GM21515 (cell line): ENCODE data around the gene TXNRD2.
"Not testable (repeated sequence)": the region's sequence is repeated elsewhere in the genome, so short reads cannot be mapped to it uniquely, and the experiment has no call there.

ENCODE experiments used
- ATAC-seq: cut with Tn5 transposase; IDR thresholded peaks from one replicate; pipeline ENCODE4 v1.9.1; 2021; ENCODE audit not compliant: unreplicated experiment

TXNRD2 gene

DNA sequence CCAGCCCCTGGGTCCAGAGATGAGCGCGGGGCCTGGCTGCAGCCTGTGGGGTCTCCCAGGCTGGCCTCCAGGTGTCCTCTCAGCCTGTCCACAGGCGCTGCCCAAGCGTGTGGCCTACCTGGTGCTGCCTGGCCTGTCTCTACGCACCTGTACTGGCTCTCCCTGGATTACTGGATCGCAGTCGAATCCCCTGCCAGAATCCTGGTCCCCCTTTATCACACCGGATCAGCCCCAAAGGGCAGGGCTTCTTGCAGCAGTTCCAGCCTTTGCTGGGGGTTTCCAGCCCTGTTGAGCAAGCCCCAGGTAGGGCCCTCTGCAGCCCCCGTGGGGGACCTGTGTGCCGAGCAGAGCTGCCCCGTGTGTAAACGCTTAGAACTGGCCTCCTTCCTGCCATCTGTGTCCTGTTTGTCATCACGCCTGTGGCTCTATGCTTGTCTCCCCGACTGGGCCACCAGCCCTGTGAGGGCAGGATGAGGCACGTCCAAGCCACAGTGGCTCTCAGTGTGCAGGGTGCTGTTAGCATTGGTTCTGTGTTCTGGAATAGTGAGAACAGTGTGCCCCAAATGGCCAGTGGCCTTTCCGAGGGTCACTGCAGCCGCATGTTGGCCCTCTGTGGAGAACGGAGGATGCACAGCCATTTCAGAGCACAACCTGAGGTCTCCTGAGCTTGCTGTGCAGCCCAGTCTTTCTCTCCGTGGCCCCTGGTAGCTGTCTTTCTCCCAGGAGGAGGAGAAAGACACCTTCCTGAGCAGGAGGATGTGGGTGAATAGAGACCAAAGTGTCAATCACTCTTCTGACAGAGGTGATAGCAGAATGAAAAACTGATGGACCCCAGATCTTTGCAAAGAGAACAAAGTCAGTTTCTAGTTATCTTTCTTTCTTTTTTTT, 13.9 kb upstream of the TXNRD2 start:
- no peak for ATAC-seq

DNA sequence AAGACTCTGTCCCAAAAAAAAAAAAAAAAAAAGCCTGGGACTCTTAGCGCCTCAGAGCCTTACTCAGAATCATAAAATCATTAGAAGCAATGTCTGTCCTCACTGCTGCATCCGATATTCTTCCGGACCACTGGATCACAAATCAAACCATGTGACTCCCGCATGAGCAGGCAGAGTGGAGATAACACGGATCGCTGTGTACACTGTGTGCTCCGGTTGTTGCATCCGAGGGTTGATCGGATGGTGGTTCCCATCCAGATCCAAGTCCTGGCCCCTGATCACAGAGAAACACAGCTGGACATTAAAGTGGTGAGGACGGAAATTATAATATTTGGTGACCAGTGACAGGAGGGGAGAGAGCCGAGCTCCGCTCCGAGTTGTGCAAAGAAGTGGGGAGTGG, 9.7 kb upstream of the TXNRD2 start:
- ATAC-seq = no peak

DNA sequence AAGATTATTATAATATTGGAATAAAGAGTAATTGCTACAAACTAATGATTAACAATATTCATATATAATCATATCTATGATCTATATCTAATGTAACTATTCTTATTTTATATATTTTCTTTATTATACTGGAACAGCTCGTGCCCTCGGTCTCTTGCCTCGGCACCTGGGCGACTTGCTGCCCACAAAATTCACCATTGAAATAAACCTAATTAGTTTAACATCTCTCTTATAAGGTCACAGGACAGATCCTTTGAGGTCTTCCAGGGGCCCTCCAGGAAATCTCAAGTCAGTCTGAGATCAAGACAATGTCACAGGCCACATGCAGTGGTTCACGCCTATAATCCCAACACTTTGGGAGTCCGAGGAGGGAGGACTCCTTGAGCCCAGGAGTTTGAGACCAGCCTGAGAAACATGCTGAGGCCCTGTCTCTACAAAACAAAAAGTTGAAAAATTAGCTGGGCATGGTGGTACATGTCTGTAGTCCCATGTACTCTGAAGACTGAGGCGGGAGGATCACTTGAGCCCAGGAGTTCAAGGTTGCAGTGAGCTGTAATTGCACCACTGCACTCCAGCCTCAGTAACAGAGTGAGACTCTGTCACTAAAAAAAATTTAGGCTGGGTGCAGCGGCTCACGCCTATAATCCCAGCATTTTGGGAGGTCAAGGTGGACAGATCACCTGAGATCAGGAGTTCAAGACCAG, 6.6 kb upstream of the TXNRD2 start:
- no peak for ATAC-seq

DNA sequence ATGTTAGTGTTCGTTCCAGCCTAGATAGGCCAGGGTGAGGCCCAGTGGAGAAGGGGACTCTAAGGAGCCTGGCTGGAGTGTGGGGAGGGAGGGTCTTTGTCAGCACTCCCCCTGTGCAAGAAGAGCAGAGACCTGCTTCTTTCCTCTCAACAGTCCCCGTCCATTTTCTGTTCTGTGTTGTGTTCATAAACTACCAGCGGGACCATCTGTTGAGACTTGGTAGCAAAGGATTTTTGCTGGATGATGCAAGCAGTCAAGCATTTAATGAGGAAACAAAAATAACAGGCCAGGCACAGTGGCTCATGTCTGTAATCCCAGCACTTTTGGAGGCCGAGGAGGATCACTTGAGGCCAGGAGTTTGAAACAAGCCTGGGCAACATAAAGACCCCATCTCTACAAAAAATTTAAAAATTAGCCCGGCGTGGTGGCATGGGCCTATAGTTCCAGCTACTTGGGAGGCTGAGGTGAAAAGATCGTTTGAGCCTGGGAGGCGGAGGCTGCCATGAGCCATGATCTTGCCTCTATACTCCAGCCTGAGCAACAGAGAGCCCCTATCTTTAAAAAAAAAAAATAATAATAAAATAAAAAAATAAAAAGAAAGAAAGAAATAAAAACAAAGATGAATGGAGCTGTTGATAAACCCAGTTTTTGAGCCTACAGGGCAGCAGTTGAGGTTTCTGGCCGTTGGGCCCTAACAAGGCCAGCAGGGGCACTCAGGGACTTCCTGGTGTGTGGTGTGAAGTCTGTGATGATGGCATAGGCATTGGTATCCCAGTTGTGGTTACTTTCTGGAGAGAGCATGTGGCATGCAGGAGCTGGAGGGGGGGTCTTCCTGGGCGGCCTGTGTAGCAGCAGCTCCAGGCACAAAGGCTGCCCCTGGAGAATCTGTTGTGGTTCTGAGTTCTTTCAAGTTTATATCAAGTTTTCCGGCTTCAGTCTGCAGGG, 1.7 kb upstream of the TXNRD2 start:
- ATAC-seq = no peak

DNA sequence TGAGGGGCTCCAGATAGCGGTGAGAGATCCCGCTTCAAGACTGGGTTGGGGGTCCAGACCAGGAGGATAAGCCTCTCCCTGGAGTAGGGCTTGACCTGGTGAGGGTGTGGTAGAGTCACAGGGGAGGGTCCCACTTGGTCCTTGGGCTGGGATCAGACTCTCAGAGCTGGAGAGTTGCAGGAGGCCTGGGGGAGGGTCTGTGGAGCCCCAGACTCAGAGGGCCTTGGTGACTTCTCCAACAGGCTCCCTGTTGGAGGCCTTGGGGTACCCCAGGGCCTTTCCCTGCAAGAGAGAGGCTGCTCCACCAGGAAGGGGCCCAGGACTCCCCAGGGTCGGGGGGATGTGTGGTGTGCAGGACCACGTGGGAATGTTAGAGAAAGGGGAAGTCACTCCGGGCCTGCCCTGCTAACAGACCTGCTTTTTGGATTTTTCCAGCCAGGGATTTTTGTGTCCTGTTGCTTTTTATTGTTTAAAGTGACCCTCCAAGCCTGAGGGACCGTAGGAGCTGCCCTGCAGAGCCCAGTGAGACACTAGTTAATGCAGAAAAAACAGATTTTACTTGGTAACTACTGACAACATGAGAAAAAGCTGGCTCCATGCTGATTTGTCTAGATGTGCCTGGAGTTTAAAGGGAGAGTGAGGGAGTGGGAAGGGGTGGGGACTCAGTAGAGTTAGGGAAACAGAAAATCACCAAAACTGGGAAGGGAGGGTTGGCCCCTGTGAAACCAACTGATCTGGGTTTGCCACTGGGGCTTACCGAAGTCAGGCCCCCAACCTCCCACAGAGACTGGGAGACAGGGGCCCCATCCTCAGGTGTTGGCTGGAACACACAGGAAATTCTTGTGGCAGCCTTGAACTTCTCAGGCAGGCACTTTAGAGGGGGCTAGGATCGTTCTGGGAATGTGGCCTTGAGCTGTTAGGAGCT, 801 bp upstream of the TXNRD2 start:
- no peak for ATAC-seq

DNA sequence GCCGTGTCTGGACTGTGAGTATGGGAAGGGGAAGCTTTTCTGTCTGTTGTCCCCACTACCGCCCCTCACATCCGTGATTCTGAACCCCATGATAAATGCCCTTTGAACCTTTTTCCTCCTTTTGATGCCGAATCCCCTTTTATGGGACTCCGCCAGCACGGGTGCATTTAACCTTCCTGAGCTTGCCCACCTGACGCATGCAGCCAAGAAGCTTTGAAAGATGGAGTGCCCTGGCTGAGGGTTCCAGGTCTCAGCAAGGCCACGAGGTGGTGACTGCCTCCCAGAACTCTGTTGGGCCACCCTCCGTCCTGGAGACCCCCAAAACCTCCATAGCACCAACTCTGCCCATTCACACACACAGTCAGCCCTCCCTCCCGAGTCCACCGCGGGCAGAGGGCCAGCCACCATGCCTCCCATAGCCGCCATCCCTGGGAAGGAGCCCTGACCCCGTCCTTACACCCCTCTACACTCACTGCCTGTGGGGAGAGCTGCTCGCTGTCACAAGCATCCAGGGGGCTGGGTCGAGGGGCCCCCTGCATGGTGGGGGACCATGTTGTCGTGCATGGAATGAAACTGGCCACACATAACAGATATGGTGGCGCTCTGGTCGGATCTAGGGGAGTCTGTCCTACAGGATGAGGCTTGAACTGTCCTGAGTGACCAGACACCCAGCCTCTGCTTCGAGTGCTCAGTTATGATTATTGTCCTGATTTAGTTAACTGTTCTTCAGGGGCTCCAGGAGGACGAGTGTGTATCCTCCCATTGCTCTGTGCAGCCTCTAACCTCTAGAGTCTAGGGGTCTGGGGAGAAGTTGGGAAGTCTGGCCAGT, 868 bp downstream of the TXNRD2 start:
- ATAC-seq = no peak

DNA sequence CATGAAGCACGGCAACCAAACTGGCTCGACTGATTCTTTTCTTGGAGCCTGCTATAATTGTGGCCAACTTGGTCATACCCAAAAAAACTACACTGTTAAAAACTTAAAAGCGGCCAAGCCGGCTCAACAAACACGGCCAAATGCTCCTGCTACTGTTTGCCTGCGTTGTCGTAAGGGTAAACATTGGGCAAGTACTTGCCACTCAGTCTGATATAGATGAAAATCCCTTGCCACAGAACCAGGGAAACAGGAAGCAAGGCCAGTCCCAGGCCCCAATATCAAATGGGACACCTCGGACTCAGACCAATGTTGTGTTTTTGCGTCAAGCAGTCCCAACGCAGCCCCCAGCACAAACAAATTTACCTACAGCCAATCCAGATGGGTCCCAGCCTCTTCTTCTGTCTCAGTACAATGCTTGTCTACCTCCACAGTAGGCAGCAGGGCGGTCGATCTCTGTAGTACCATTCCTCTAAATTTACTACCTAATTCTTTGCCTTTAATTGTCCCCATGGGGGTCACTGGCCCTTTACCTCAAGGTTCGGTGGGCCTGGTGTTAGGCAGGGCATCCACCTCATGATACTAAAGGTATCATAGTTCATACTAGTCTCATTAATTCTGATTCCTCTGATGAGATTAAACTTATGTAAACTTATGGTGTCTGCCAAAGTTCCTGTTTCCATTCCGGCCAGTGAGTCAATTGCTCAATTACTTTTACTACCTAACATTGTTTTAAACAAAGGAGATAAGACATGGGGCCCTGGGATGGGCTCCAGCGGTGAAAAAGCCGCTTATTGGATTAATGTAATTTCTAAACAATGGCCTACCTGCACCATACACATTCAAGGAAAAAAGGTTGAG, 3.8 kb downstream of the TXNRD2 start:
- no peak for ATAC-seq

DNA sequence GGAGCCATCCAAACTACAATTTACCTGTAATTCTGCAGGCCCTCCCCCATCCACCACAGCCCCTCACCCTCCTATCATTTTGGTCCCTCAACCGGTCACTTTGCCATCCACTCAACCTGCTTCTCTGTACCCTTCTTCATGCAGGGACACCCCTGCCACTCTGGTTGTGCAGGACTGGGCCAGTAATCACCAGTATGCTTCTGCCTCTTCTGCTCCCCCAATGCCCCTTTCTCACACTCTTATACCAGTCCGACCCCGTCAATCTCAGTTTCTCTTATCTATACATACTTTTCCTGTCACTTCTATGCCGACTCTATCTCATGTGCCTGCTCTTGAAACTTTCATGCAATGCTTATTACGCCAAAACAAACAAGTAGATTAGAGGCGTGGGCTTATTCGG, 5.1 kb downstream of the TXNRD2 start:
- ATAC-seq = no peak

DNA sequence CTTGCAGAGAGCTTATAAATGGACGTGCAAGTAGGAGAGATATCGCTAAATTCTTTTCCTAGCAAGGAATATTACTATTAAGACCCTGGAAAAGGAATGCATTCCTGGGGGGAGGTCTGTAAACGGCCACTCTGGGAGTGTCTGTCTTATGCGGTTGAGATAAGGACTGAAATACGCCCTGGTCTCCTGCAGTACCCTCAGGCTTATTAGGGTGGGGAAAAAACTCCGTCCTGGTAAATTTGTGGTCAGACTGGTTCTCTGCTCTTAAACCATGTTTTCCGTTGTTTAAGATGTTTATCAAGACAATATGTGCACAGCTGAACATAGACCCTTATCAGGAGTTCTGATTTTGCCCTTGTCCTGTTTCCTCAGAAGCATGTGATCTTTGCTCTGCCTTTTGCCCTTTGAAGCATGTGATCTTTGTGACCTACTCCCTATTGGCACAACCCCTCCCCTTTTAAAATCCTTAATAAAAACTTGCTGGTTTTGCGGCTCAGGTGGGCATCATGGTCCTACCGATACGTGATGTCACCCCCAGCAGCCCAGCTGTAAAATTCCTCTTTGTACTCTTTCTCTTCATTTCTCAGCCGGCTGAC, 6.4 kb downstream of the TXNRD2 start:
- ATAC-seq = not testable (repeated sequence)

DNA sequence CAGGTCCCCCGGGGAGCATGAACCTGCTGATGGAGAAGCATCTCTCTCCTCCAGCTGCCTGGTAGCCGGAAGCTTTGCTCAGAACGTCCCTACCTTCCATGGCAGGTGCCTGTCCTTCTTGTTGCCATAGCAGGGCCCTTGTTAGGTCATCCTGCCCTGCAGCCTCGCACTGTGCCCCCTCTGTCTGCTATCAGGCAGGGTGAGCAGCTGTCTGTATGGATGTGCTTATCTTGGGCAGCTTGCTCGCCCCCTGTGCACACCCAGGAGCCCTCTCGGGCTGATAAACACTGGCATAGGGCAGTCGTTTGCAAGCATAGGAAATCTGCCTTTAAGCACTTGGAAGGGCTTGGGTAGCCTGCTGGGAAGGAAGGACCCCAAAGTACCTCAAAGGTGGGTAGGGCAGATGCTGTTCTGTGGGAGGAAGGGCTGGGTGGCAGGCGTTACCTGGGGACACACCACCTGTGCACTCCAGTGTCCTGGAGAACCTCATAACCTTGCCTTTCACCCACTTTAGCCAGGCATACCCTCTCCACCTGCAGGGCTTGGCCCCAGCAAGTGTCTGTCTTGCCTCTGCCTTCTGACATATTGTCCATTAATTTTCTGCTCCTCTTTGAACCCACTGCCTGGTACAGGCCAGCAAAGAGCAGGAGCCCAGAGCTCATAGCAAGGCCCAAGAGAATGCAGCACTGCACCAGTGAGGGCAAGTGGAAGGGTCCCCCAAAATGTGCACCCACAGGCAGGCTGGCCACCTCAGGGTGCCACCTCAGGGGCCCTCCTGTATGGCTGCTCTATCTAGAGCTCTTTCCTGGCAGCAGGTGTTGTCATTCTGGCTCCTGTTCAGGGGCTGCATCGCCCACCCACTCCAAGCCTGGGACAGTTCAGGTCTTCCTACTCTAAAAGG, 8.0 kb downstream of the TXNRD2 start:
- ATAC-seq = no peak

DNA sequence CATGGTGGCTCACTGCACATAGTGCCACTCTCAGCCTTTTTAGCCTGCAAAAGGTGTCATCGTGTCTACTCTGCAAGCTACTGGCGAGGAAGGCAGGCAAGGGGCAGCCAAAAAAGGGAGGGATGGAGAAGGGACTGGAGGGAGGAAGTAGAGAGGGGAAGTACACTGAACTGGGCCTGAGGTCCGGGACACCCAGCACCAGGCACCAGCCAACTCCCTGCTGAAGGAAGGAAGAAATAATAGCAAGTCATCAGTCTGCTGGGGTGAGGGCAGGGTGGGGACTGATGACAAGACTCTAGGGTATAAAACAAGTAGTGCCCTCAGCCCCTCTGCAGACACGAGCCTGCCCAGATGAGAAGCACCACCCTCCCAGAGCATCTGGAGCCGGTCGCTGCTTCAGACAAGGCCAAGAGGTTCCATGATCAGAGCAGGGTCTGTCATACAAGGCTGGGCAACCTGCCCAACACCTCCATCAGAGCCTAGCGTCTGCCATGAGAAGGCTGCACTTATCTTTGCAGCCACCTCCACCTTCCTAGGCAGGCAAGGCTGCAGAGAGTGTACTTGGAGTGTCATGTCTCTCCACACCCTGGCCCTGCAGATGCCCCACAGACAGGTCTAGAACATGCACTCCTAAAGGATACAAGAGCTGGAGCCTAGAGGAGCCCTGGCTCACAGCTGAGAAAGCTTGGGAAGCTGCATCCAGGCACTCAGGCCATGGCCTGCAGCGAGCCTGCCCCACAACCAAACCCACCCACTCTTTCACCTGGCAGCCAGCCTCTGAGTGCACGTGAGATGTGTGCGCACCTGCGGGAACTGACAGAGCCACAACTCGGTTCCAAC, 9.0 kb downstream of the TXNRD2 start:
- no peak for ATAC-seq

DNA sequence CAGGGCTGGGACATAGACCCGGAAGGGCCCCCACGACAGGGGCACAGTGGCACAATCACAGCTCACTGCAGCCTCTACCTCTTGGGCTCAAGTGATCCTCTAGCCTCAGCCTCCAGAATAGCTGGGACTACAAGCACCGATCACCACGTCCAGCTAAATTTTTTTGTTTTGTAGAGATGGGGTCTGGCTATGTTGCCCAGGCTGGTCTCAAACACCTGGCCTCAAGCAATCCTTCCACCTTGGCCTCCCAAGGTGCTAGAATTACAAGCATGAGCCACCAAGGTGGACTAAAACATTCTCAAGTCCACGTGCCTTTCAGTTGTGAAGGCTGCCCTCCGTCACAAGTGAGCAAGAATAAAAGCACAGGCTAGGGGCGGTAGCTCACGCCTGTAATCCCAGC, 10.1 kb downstream of the TXNRD2 start:
- ATAC-seq = no peak

DNA sequence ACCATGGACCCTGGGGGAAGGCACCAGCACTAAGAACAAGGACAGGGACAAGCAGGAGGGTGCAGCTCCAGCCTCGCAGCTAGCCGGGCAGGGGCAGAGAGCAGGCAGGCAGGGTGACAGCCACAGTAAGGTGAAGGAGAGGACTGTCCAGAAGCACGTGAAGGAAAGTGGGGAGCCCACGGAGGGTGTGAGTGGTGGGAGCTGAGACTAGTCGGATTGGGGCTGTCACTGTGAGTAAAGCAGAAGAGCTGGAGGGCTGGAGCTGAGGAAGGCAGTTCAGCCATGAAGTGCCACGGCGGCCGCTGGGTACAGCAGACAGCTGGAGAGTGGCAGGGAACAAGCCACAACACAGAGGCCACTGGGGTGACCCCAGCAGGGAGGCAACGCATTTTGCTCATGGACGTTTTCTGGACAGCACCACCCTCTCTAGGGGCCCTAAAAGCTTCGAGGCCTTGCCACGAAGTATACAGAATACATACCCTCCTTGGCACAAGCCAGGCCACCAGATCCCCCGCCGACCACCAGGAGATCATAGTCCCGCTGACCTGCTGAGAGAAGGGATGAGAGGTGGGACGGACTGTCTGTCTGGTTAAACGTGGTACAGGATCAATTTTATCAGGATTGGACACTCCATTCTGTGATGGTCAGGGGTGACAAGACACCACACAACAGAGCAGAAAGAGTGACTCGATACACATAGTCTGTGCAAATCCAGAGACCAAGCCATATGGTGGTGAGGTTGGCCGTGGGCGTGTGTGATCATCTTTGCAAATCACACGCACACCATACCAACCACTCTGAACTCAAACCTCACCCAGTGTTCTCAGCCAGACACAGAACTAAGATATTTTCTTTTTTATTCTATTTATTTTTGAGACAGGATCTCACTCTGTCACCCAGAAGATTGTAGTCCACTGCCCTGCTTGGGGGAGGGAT, 10.8 kb downstream of the TXNRD2 start:
- ATAC-seq = no peak

DNA sequence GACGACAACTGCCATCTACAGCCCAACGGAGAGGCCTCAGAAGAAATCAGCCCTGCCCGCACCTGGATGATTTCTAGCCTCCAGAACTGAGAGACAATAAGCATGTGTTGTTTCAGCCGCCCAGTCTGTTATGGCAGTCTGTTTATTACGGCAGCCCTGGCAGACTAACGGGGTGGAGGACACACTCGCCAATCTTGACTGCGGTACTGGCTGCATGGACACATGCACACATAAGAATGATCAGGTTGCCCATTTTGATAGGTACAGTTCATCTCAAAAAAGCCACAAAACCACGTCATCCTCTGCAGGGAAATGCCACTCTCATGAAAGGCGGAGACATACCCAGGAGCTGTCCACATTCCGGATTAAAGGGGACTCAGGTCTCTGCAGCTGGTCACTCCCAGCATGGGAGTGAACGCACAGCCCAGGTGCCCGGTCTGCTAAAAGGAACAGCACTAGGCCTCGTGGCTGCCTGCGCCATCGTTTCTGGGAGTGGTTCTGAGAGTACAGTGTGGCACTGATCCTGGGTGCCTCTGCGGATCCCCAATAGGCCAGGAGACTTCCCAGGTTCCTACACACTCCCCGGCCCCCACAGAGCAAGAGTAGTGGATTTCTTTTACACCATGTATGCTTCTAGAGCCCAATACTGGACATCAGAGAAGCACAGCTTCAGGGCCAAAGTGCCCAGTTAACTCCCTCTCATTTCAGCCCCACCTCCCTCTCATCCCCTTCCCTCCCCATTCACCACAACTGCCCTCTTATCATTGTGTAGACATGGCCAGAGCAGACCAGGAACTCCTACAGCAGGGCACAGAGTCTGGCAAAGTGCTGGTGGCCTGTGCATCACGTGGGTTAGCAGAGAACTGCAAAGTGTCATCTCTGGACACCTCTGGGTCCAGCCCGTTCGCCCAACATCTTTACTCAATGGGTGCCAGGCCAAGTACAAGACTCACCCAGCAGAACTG, 11.8 kb downstream of the TXNRD2 start:
- ATAC-seq = no peak
